Measurements from ENCODE around the gene INPP1.

Gene INPP1

DNA sequence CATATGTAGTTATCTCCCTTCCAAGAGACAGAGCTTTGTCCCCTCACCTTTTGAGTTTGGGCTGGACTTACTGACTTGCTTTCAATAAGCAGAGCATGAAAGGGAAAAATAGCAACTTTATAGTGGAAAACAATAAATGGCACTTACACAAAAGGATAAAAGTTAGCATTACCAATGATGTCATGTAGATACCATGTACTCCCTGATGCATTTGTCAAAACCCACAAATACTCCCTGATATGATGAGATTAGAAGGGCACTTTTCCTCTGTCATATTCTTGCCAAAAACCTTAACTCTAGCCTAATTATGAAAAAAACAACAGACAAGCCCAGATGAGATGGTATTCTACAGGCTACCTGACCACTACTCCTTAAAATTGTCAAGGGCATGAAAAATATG lies 39.7 kb upstream of the INPP1 start:
- DNase-seq (ENCODE audit: low read depth in 1 of 2, low spot score in 1 of 2), result no peak
- Histone ChIP-seq H3K4me3 (replicated peaks; ENCODE audit: insufficient read depth, low read length) (no peak overlapping the region), H3K27ac (replicated peaks) (no peak overlapping the region), H3K27me3 (ENCODE audit: insufficient read depth, poor library complexity, severe bottlenecking) (no peaks in the 10 kb centered on the region)
- TF ChIP-seq POLR2AphosphoS5 (IDR thresholded peaks at IDR 0.05; ENCODE audit: low read depth) (no peak), GABPA (IDR thresholded peaks at IDR 0.05; ENCODE audit: low read depth) (no peak), SPI1 (IDR thresholded peaks at IDR 0.05; ENCODE audit: borderline replicate concordance, low read depth) (no peak)
- TF ChIP-seq, protein P1, sequence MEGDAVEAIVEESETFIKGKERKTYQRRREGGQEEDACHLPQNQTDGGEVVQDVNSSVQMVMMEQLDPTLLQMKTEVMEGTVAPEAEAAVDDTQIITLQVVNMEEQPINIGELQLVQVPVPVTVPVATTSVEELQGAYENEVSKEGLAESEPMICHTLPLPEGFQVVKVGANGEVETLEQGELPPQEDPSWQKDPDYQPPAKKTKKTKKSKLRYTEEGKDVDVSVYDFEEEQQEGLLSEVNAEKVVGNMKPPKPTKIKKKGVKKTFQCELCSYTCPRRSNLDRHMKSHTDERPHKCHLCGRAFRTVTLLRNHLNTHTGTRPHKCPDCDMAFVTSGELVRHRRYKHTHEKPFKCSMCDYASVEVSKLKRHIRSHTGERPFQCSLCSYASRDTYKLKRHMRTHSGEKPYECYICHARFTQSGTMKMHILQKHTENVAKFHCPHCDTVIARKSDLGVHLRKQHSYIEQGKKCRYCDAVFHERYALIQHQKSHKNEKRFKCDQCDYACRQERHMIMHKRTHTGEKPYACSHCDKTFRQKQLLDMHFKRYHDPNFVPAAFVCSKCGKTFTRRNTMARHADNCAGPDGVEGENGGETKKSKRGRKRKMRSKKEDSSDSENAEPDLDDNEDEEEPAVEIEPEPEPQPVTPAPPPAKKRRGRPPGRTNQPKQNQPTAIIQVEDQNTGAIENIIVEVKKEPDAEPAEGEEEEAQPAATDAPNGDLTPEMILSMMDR (IDR thresholded peaks at IDR 0.05; ENCODE audit: insufficient read depth, low read length), result no peak
- TF ChIP-seq, protein P2, sequence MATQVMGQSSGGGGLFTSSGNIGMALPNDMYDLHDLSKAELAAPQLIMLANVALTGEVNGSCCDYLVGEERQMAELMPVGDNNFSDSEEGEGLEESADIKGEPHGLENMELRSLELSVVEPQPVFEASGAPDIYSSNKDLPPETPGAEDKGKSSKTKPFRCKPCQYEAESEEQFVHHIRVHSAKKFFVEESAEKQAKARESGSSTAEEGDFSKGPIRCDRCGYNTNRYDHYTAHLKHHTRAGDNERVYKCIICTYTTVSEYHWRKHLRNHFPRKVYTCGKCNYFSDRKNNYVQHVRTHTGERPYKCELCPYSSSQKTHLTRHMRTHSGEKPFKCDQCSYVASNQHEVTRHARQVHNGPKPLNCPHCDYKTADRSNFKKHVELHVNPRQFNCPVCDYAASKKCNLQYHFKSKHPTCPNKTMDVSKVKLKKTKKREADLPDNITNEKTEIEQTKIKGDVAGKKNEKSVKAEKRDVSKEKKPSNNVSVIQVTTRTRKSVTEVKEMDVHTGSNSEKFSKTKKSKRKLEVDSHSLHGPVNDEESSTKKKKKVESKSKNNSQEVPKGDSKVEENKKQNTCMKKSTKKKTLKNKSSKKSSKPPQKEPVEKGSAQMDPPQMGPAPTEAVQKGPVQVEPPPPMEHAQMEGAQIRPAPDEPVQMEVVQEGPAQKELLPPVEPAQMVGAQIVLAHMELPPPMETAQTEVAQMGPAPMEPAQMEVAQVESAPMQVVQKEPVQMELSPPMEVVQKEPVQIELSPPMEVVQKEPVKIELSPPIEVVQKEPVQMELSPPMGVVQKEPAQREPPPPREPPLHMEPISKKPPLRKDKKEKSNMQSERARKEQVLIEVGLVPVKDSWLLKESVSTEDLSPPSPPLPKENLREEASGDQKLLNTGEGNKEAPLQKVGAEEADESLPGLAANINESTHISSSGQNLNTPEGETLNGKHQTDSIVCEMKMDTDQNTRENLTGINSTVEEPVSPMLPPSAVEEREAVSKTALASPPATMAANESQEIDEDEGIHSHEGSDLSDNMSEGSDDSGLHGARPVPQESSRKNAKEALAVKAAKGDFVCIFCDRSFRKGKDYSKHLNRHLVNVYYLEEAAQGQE (IDR thresholded peaks at IDR 0.05; ENCODE audit: insufficient replicate concordance, low read depth), result no peak

DNA sequence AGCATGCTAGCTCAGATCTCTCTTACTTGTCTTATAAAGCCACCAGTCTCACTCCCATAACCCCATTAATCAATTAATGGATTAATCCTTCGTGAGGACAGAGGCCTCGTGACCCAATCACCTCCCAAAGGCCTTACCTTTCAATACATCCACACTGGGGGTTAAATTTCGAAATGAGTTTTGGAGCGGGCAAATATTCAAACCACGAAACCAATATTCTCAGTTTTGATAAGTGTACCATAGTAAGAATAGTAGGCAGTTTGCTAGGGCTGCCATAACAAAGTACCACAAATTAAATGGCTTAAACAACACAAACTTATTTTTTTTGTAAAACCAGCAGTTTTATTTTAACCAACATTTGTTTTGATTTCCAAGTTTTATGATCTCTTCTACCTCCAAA lies 39.0 kb upstream of the INPP1 start:
- TF ChIP-seq POLR2AphosphoS5 (IDR thresholded peaks at IDR 0.05; ENCODE audit: low read depth), result no peak
- TF ChIP-seq, protein P1 (IDR thresholded peaks at IDR 0.05; ENCODE audit: insufficient read depth, low read length), result no peak
- no peak for TF ChIP-seq GABPA (IDR thresholded peaks at IDR 0.05; ENCODE audit: low read depth)
- TF ChIP-seq SPI1 (IDR thresholded peaks at IDR 0.05; ENCODE audit: borderline replicate concordance, low read depth), result no peak
- TF ChIP-seq, protein P2 (IDR thresholded peaks at IDR 0.05; ENCODE audit: insufficient replicate concordance, low read depth), result no peak
- no peaks in the 10 kb centered on the region for H3K27me3 ChIP-seq (ENCODE audit: insufficient read depth, poor library complexity, severe bottlenecking)
- no peak overlapping the region for H3K4me3 ChIP-seq (replicated peaks; ENCODE audit: insufficient read depth, low read length)
- no peak overlapping the region for H3K27ac ChIP-seq (replicated peaks)
- DNase-seq (ENCODE audit: low read depth in 1 of 2, low spot score in 1 of 2), result no peak

DNA sequence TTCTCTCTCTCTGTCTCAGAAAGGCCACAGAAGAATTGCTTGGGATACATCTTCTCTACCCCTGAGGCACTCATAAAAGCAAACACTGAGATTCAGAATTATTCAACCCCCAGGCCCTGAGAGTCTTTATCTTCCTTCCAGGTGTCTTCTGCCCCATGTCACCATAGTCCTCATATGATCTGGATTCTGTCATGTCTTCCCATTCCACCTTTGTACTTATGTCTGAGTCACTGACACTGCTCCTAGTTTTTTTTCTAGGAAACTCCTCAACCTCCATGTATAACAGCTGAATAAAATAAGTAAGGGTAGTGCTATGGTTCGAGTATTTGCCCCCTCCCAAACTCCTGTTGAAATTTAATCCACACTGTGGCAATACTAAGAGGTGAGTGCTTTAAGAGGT lies 35.4 kb upstream of the INPP1 start:
- Histone ChIP-seq H3K27me3 (ENCODE audit: insufficient read depth, poor library complexity, severe bottlenecking) (no peaks in the 10 kb centered on the region), H3K27ac (replicated peaks) (no peak overlapping the region), H3K4me3 (replicated peaks; ENCODE audit: insufficient read depth, low read length) (no peak overlapping the region)
- DNase-seq (ENCODE audit: low read depth in 1 of 2, low spot score in 1 of 2), result no peak
- TF ChIP-seq GABPA (IDR thresholded peaks at IDR 0.05; ENCODE audit: low read depth), result no peak
- no peak for TF ChIP-seq SPI1 (IDR thresholded peaks at IDR 0.05; ENCODE audit: borderline replicate concordance, low read depth)
- TF ChIP-seq, protein P1 (IDR thresholded peaks at IDR 0.05; ENCODE audit: insufficient read depth, low read length), result no peak
- TF ChIP-seq, protein P2 (IDR thresholded peaks at IDR 0.05; ENCODE audit: insufficient replicate concordance, low read depth), result no peak
- TF ChIP-seq POLR2AphosphoS5 (IDR thresholded peaks at IDR 0.05; ENCODE audit: low read depth), result no peak
